GM12801 (cell line): ENCODE measurements around the gene ANKMY1.

Source experiments
- CTCF ChIP-seq: IDR thresholded peaks from one replicate; pipeline ENCODE4 v1.5.1; 2011; ENCODE audit warnings: control low read depth; ENCODE audit not compliant: insufficient read length; ENCODE audit errors: extremely low read depth

Gene ANKMY1

GRCh38 chr2:240525802-240526201 is 32.0 kb downstream of the ANKMY1 start:
- TF ChIP-seq CTCF: no peak

- no peak for TF ChIP-seq CTCF
These were observed 32.6 kb downstream of the ANKMY1 start for GRCh38 chr2:240524963-240525718.

- TF ChIP-seq CTCF: no peak
These were observed 34.1 kb downstream of the ANKMY1 start for GRCh38 chr2:240523451-240524281.

GRCh38 chr2:240522406-240522805 is 35.4 kb downstream of the ANKMY1 start:
- no peak for TF ChIP-seq CTCF

GRCh38 chr2:240520974-240521350 is 36.8 kb downstream of the ANKMY1 start:
- TF ChIP-seq CTCF: no peak

- TF ChIP-seq CTCF: no peak
These were observed 37.4 kb downstream of the ANKMY1 start for GRCh38 chr2:240520130-240520973.
